PFSK-1 (cell line): Measurements from ENCODE around the gene PRMT7.

ENCODE experiments used
- POLR2AphosphoS5 ChIP-seq: IDR thresholded peaks from 2 replicates; pipeline ENCODE4 v1.6.1; 2012; ENCODE audit warnings: low read depth, mild to moderate bottlenecking, control low read depth, low read length, moderate library complexity
- REST ChIP-seq, 2 experiments: IDR thresholded peaks; 2 replicates each; pipeline versions ENCODE4 v1.6.1 to v1.8.0; 2011 to 2012; ENCODE audit warnings: low read depth in 2 of 2, low read length in 2 of 2, control low read depth in 1 of 2, inconsistent platforms in 1 of 2, mild to moderate bottlenecking in 1 of 2, moderate library complexity in 1 of 2; ENCODE audit not compliant: insufficient read depth in 1 of 2
- SIN3A ChIP-seq: IDR thresholded peaks from 2 replicates; pipeline ENCODE4 v1.6.1; 2012; ENCODE audit warnings: mild to moderate bottlenecking, low read length, moderate library complexity, borderline replicate concordance; ENCODE audit not compliant: insufficient read depth

GRCh38 chr16:68343137-68343536 is 32.3 kb downstream of the PRMT7 start:
- TF ChIP-seq SIN3A, result no peak
- no peak for TF ChIP-seq POLR2AphosphoS5
- no peak for TF ChIP-seq REST (IDR thresholded peaks at IDR 0.05; ENCODE audit: insufficient read depth in 1 of 2, low read depth in 2 of 2, low read length in 2 of 2)
